Measurements from ENCODE around the gene LITAF. TPM values are rescaled to one million over a fixed set of nuclear protein-coding genes. Genes with fewer than 3 reads are reported as not detected.

The LITAF gene
- total RNA-seq, 1 experiment from 2014 or later = 328 TPM

GRCh38 chr16:11630768-11631056 lies 44.0 kb upstream of the LITAF start:
- H3K36me3 Mint-ChIP-seq (ENCODE audit: insufficient read depth, unreplicated experiment) = peaks cover 19% of the 10 kb centered on the region
- H3K4me3 Mint-ChIP-seq (ENCODE audit: low read depth, unreplicated experiment) = no peak overlapping the region
- peaks cover 70% of the 10 kb centered on the region for H3K4me1 Mint-ChIP-seq (ENCODE audit: low read depth, unreplicated experiment)
- H3K27me3 Mint-ChIP-seq (ENCODE audit: unreplicated experiment) = no peaks in the 10 kb centered on the region
- TF ChIP-seq CTCF (IDR thresholded peaks at IDR 0.05; ENCODE audit: unreplicated experiment) = no peak
- DNase-seq = no peak
- CTCF ChIA-PET = interaction anchor here (0.8 to 1.8 kb wide), 3 partner anchors 9 to 47 kb away, joined by 3 to 8 read pairs (median 4); no protein-coding TSS in a partner anchor
- H3K27ac Mint-ChIP-seq (ENCODE audit: unreplicated experiment) = peak overlapping the region; percentile 91
- intact Hi-C loops (cut with micrococcal nuclease; ENCODE audit: unreplicated experiment) = no loop called here
- no peaks in the 10 kb centered on the region for H3K9me3 Mint-ChIP-seq (ENCODE audit: low read depth, unreplicated experiment)
- no TSS peak for BruUV-seq (replicated peaks)

GRCh38 chr16:11630046-11630767 lies 43.5 kb upstream of the LITAF start:
- no TSS peak for BruUV-seq (replicated peaks)
- Mint-ChIP-seq H3K27me3 (ENCODE audit: unreplicated experiment) (no peaks in the 10 kb centered on the region), H3K9me3 (ENCODE audit: low read depth, unreplicated experiment) (no peaks in the 10 kb centered on the region), H3K4me1 (ENCODE audit: low read depth, unreplicated experiment) (peaks cover 69% of the 10 kb centered on the region), H3K4me3 (ENCODE audit: low read depth, unreplicated experiment) (no peak overlapping the region), H3K36me3 (ENCODE audit: insufficient read depth, unreplicated experiment) (peaks cover 19% of the 10 kb centered on the region), H3K27ac (ENCODE audit: unreplicated experiment) (peak overlapping the region; percentile 91)
- intact Hi-C loops (cut with micrococcal nuclease; ENCODE audit: unreplicated experiment) = no loop called here
- DNase-seq = peak; percentile 49
- CTCF ChIA-PET = interaction anchor here (0.7 to 1.8 kb wide), 3 partner anchors 17 to 46 kb away, joined by 3 to 4 read pairs (median 4); no protein-coding TSS in a partner anchor
- no peak for TF ChIP-seq CTCF (IDR thresholded peaks at IDR 0.05; ENCODE audit: unreplicated experiment)

GRCh38 chr16:11629071-11630030 lies 42.6 kb upstream of the LITAF start:
- CTCF ChIA-PET = interaction anchor here (0.6 to 1.8 kb wide), 5 partner anchors 9 to 162 kb away, joined by 3 to 5 read pairs (median 4); no protein-coding TSS in a partner anchor
- Mint-ChIP-seq H3K27me3 (ENCODE audit: unreplicated experiment) (no peaks in the 10 kb centered on the region), H3K27ac (ENCODE audit: unreplicated experiment) (peak overlapping the region; percentile 91), H3K4me1 (ENCODE audit: low read depth, unreplicated experiment) (peaks cover 74% of the 10 kb centered on the region), H3K4me3 (ENCODE audit: low read depth, unreplicated experiment) (no peak overlapping the region), H3K9me3 (ENCODE audit: low read depth, unreplicated experiment) (no peaks in the 10 kb centered on the region), H3K36me3 (ENCODE audit: insufficient read depth, unreplicated experiment) (peaks cover 19% of the 10 kb centered on the region)
- DNase-seq = no peak
- BruUV-seq (replicated peaks) = no TSS peak
- no peak for TF ChIP-seq CTCF (IDR thresholded peaks at IDR 0.05; ENCODE audit: unreplicated experiment)
- intact Hi-C loops (cut with micrococcal nuclease; ENCODE audit: unreplicated experiment) = no loop called here

- Mint-ChIP-seq H3K27ac (ENCODE audit: unreplicated experiment) (peak overlapping the region; percentile 91), H3K4me1 (ENCODE audit: low read depth, unreplicated experiment) (peaks cover 67% of the 10 kb centered on the region), H3K4me3 (ENCODE audit: low read depth, unreplicated experiment) (peak overlapping the region; percentile 41), H3K9me3 (ENCODE audit: low read depth, unreplicated experiment) (peaks cover 3% of the 10 kb centered on the region), H3K36me3 (ENCODE audit: insufficient read depth, unreplicated experiment) (peaks cover 19% of the 10 kb centered on the region), H3K27me3 (ENCODE audit: unreplicated experiment) (no peaks in the 10 kb centered on the region)
- intact Hi-C loops (cut with micrococcal nuclease; ENCODE audit: unreplicated experiment) = no loop called here
- TF ChIP-seq CTCF (IDR thresholded peaks at IDR 0.05; ENCODE audit: unreplicated experiment) = no peak
- CTCF ChIA-PET = interaction anchor here (0.6 to 1.6 kb wide), 3 partner anchors 11 to 13 kb away, joined by 5 to 9 read pairs (median 6); no protein-coding TSS in a partner anchor
- BruUV-seq (replicated peaks) = no TSS peak
- DNase-seq = peak; percentile 83
Observed at GRCh38 chr16:11627822-11628457, 41.2 kb upstream of the LITAF start.
